Mesodermal cell (in vitro differentiated cells): ENCODE results near the gene SNORC.

Source experiments
- H3K27ac ChIP-seq: 2 replicates; pipeline ENCODE4 v1.7.0; 2013; ENCODE audit warnings: mild to moderate bottlenecking, low read depth, low read length, moderate library complexity; ENCODE audit not compliant: severe bottlenecking
- H3K36me3 ChIP-seq: 2 replicates; pipeline ENCODE4 v1.7.1; 2013; ENCODE audit warnings: mild to moderate bottlenecking, low read length, moderate library complexity; ENCODE audit not compliant: control insufficient read depth, insufficient read depth
- H3K4me1 ChIP-seq: one replicate; pipeline ENCODE4 v1.7.1; 2013; ENCODE audit warnings: mild to moderate bottlenecking, low read length; ENCODE audit not compliant: insufficient read depth, control insufficient read depth, poor library complexity, severe bottlenecking
- H3K4me3 ChIP-seq: 2 replicates; pipeline ENCODE4 v1.7.0; 2013; ENCODE audit warnings: low read length, control low read depth, mild to moderate bottlenecking; ENCODE audit not compliant: insufficient read depth, poor library complexity, severe bottlenecking; ENCODE audit errors: extremely low read depth
- H3K9me3 ChIP-seq: 2 replicates; pipeline ENCODE4 v1.7.1; 2013; ENCODE audit warnings: mild to moderate bottlenecking, low read length, moderate library complexity; ENCODE audit not compliant: control insufficient read depth
- WGBS, 2 experiments: methylation state at CpG; one replicate each; pipeline ENCODE4 v1.1.5; 2013; ENCODE audit warnings: missing lambda C conversion rate in 2 of 2; ENCODE audit not compliant: insufficient coverage in 2 of 2; 5-methylcytosine and 5-hydroxymethylcytosine counted together

SNORC gene

DNA sequence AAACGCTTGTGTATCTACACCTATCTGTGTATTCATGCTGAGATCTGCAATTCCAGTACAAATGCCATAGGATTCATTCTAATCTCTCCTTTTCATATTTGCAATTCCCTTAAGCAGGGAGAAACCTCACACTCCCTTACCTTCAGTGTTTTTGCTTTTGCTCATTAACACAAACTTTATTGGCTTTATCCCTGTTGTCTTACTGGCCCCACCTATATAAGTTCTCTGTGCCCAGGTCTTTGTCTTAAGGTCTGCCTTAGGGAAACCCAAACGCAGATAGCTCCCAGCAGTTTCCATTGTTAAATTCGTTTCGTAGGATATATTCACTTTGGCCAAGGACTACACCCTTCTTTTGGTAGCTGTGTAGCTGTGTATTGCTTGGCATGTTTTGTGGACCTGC lies 4.0 kb upstream of the SNORC start:
- peaks cover 3% of the 10 kb centered on the region for H3K36me3 ChIP-seq
- 97% methylated on average over 4 of the region's 4 CpGs; no CpG with 5 or more reads in 1 of the 2 experiments for WGBS, 2 experiments
- no peaks in the 10 kb centered on the region for H3K4me1 ChIP-seq
- no peak overlapping the region for H3K27ac ChIP-seq
- H3K4me3 ChIP-seq: no peak overlapping the region
- H3K9me3 ChIP-seq: no peaks in the 10 kb centered on the region

DNA sequence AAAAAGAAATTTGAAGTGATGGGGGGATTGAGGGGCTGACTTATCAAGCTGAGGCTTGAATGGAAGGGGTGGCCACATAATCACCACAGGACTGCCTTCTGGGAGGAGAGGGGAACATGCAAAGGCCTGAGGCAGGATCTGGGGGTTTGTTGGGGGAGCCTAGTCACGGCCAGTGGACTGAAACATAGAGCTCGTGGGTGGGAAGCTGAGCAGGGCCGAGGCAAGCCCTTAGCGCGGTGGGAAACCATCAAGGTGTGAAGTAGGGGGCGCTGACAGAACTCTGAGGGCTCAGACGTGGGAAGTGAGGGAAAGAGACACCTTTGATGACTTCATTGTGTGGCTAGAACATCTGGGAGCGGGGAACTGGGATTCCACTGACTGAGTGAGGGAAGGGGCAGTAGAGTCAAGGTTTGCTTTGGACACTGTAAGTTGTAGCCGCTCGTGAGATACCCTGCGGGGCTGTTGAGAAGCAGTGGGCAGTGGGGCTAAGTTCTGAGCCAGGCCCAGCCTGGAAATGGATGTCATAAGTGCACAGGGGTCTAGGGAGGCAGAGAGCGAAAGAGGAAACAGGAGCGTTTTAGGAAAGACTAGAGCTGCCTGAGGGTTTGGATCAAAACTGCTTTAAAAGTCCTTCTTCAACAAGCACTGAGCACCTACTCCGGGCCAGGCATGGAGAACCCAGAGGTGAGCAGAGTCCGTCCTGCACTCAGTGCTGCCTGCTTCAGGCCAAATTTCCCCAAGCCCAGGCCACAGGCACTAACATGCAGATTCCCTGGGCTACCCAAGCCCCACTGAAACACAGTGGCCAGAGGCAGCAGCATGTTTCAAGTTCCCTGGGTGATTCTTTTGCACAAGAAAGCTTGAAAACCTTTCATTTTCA lies 686 bp upstream of the SNORC start:
- Histone ChIP-seq H3K27ac (no peak overlapping the region), H3K4me3 (no peak overlapping the region), H3K9me3 (no peaks in the 10 kb centered on the region), H3K36me3 (no peaks in the 10 kb centered on the region), H3K4me1 (no peaks in the 10 kb centered on the region)
- WGBS, 2 experiments: 74 to 77% methylated on average over 12 to 14 of the region's 15 CpGs

DNA sequence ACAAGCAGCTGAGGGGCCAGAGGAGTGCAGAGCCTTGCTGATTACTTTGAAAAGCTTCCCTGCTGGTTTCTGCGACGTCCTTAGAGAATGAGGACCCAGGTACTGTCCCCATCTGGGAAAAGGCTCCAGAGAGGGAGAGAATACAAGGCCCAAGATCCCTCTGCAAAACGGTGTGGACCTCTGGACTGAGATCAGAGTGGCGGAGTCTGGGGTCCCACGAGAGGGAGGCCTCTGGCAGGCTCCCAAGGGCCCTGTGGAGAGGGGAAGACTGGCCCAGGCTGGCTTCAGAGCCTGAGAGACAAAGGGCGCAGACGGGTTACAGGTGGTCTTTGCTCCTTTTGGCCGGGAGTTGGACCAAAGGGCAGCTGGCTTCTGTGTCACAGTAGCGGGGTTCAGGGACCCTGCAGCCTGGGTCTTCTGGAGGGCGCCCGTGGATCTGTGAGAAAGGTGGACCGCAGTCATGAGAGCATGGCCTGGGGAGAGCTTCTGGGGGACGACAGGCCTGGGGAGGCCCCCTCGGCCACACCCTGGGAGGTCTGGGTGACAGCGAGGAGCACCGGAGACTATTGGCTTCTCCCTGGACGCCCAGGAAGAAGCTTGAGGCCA lies 805 bp downstream of the SNORC start:
- Histone ChIP-seq H3K36me3 (no peaks in the 10 kb centered on the region), H3K9me3 (no peaks in the 10 kb centered on the region), H3K27ac (no peak overlapping the region), H3K4me3 (no peak overlapping the region), H3K4me1 (no peaks in the 10 kb centered on the region)
- WGBS, 2 experiments: 87 to 90% methylated on average over 11 to 17 of the region's 17 CpGs

DNA sequence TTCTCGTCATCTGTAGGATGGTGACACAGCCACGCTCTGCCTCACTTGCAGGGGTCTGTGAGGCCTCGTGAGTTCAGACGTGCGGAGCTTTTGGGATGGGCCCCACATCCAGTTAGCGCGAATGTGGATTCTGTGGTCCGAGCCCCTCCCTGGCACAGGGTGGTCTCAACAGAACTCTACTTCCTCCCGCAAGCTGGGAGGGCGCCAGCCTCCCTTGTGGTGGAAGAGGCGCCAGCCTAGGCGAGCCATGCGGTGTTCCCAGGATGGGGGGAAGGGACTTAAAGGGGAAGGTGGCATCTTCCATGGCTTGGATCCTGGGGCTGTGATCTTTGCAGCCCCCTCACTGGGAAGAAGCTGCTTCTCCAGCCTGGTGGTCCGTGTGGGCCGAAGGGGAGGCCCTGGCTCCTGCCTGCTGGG lies 1.4 kb downstream of the SNORC start:
- 93% methylated on average over 10 to 13 of the region's 15 CpGs for WGBS, 2 experiments
- Histone ChIP-seq H3K36me3 (no peaks in the 10 kb centered on the region), H3K9me3 (no peaks in the 10 kb centered on the region), H3K27ac (no peak overlapping the region), H3K4me3 (no peak overlapping the region), H3K4me1 (no peaks in the 10 kb centered on the region)

- H3K9me3 ChIP-seq: no peaks in the 10 kb centered on the region
- H3K36me3 ChIP-seq: no peaks in the 10 kb centered on the region
- H3K4me3 ChIP-seq: no peak overlapping the region
- H3K27ac ChIP-seq: no peak overlapping the region
- 92 to 93% methylated on average over 13 to 16 of the region's 22 CpGs for WGBS, 2 experiments
- no peaks in the 10 kb centered on the region for H3K4me1 ChIP-seq
Observed at GRCh38 chr2:232871835-232872736, 2.0 kb downstream of the SNORC start.

DNA sequence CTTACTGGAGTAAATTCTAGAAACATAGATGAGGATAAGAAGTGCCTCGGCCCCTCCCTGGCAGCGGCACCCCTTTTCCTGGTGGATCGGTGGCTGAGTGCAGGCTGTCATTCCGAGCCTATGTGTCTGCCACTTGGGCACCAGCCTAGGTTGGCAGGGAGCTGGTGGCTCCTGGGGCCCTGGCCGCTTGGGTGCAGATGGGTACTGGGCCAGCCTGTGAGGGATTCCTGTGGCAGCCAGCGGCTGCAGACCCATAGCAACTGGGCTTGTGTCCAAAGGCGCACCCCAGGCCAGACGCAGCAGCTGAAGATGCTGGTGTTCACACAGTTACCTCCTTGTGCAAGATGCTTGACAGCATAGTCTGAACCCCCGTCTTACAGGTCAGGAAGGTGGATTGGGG lies 2.8 kb downstream of the SNORC start:
- Histone ChIP-seq H3K36me3 (no peaks in the 10 kb centered on the region), H3K9me3 (no peaks in the 10 kb centered on the region), H3K27ac (no peak overlapping the region), H3K4me1 (no peaks in the 10 kb centered on the region), H3K4me3 (no peak overlapping the region)
- WGBS, 2 experiments: 90 to 95% methylated on average over 6 to 9 of the region's 9 CpGs

- Histone ChIP-seq H3K4me1 (no peaks in the 10 kb centered on the region), H3K9me3 (no peaks in the 10 kb centered on the region), H3K27ac (no peak overlapping the region), H3K36me3 (no peaks in the 10 kb centered on the region), H3K4me3 (no peak overlapping the region)
- 97 to 98% methylated on average over 10 to 13 of the region's 14 CpGs for WGBS, 2 experiments
Observed at GRCh38 chr2:232873292-232873908, 3.3 kb downstream of the SNORC start.

DNA sequence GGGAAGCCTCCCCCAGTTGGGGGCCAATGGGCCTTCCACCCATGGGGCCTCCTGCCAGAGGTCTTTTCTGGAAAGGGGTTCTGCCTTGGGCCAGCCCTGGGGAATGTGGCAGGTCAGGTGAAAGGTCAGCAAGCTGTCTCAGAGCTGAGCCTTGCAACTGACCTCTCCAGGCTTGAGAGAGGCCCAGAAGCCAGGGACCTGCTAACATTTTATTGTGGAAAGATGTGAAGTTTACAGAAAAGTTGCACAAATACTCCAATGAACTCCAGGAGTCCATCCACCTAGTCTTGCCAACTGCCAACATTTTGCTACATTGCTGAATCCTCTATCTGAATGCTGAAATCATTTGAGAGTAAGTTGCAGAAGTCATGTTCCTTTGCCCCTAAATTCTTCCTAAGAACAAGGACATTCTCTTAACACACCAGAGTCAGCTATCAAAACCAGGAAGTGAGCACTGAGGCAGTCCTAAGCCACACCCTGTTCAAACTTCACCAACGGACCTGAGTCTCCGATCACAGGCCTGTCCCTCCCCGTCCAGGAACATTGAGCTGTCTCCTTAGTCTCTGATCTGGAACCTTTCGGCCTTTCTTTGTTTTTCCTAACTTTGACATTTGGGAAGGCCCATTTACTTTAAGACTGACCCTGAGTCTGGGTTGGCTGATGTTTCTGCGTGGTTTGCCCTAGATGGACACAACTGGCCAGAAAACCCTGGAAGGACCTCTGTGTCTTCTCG lies 4.0 kb downstream of the SNORC start:
- H3K27ac ChIP-seq: no peak overlapping the region
- no peaks in the 10 kb centered on the region for H3K9me3 ChIP-seq
- no peaks in the 10 kb centered on the region for H3K4me1 ChIP-seq
- no peaks in the 10 kb centered on the region for H3K36me3 ChIP-seq
- no peak overlapping the region for H3K4me3 ChIP-seq
- 90 to 93% methylated on average over 5 to 6 of the region's 6 CpGs for WGBS, 2 experiments

DNA sequence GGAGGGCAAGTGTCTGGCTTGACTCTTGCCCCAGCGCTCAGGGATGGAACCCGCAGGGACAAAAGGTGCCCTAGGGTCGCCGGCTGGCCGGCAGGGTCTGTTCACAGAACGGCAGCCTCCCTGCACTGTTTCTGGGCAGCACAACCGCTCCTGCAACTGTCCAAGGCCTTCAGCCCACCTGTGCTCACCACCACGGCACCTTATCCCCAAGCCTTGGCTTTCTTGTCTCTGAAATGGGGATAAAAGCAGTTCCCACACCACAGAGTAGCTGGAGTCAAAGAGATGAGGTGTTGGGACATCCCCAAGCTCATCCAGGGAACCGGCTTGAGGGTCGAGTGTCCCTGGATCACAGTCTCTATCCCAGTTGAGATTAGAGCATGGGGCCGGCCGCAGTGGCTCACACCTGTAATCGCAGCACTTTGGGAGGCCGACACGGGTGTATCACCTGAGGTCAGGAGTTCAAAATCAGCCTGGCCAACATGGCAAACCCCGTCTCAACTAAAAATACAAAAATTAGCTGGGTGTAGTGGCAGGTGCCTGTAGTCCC lies 4.7 kb downstream of the SNORC start:
- 92 to 95% methylated on average over 13 to 16 of the region's 16 CpGs for WGBS, 2 experiments
- H3K27ac ChIP-seq: no peak overlapping the region
- no peaks in the 10 kb centered on the region for H3K9me3 ChIP-seq
- H3K4me1 ChIP-seq: no peaks in the 10 kb centered on the region
- no peak overlapping the region for H3K4me3 ChIP-seq
- H3K36me3 ChIP-seq: no peaks in the 10 kb centered on the region
